Measurements from ENCODE around the gene DHDH.

Gene DHDH

DNA sequence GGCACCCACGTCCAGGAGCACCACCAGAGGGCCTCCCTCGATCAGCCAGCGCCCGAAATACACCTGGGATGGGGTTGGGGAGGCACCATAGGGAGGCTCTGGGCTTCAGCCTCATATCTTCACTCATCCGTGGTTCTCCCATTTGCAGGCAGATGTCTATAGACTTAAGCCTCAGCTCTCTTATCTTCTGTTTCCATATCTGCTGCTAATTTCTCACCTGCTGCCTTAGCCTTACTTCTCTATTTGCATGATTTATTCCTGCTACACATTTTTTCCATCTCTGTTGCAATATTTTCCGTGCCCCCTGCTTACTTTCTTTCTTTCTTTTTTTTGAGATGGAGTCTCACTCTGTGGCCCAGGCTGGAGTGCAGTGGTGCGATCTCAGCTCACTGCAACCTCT lies 53.8 kb downstream of the DHDH start:
- H3K4me3 Mint-ChIP-seq: peak overlapping the region in 1 of 2 donors; percentile 1

GRCh38 chr19:48988286-48988685 lies 54.8 kb downstream of the DHDH start:
- no peak for DNase-seq
- Mint-ChIP-seq H3K4me3 (no peak overlapping the region), H3K9me3 (no peaks in the 10 kb centered on the region), H3K4me1 (peaks cover 50% of the 10 kb centered on the region), H3K27me3 (no peaks in the 10 kb centered on the region), H3K27ac (peak overlapping the region in 1 of 2 donors; percentile 91)
- no peak for ATAC-seq

More for the DNA sequence above, 53.8 kb downstream of the DHDH start:
- no peak overlapping the region for H3K27ac Mint-ChIP-seq
- H3K27me3 Mint-ChIP-seq: no peaks in the 10 kb centered on the region
- no peaks in the 10 kb centered on the region for H3K9me3 Mint-ChIP-seq
- DNase-seq (no peak), ATAC-seq (no peak)
- H3K4me1 Mint-ChIP-seq: peaks cover 46% of the 10 kb centered on the region

DNA sequence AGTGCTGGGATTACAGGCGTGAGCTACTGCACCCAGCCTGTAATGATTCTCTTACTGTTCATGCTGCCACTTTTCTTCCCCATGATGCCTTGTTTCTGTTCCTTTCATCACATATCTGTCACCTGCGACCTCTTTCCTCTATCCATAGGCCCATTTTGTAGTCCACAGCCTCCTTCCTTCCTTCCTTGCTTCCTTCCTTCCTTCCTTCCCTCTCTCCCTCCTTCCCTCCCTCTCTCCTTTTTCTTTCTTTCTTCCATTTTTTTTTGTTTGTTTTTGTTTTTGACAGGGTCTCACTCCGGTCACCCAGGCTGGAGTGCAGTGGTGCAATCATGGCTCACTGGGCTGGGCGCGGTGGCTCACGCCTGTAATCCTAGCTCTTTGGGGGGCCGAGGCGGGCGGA lies 55.4 kb downstream of the DHDH start:
- DNase-seq (no peak), ATAC-seq (no peak)
- Mint-ChIP-seq H3K27ac (peak overlapping the region in 1 of 2 donors; percentile 84), H3K9me3 (no peaks in the 10 kb centered on the region), H3K27me3 (no peaks in the 10 kb centered on the region), H3K4me3 (no peak overlapping the region), H3K4me1 (peaks cover 53% of the 10 kb centered on the region)

GRCh38 chr19:48989701-48990291 lies 56.3 kb downstream of the DHDH start:
- H3K4me3 Mint-ChIP-seq: no peak overlapping the region
- H3K27ac Mint-ChIP-seq: no peak overlapping the region
- no peak for ATAC-seq
- H3K9me3 Mint-ChIP-seq: no peaks in the 10 kb centered on the region
- no peak for DNase-seq
- peaks cover 62% of the 10 kb centered on the region for H3K4me1 Mint-ChIP-seq
- no peaks in the 10 kb centered on the region for H3K27me3 Mint-ChIP-seq

GRCh38 chr19:48990400-48990799 lies 56.9 kb downstream of the DHDH start:
- DNase-seq (no peak), ATAC-seq (no peak)
- H3K27ac Mint-ChIP-seq: peak overlapping the region in 1 of 2 donors; percentile 0
- no peaks in the 10 kb centered on the region for H3K9me3 Mint-ChIP-seq
- H3K27me3 Mint-ChIP-seq: no peaks in the 10 kb centered on the region
- peaks cover 68% of the 10 kb centered on the region for H3K4me1 Mint-ChIP-seq
- no peak overlapping the region for H3K4me3 Mint-ChIP-seq

GRCh38 chr19:48991011-48991609 lies 57.6 kb downstream of the DHDH start:
- H3K27me3 Mint-ChIP-seq: no peaks in the 10 kb centered on the region
- H3K4me3 Mint-ChIP-seq: no peak overlapping the region

GRCh38 chr19:48991873-48992580 lies 58.5 kb downstream of the DHDH start:
- DNase-seq: no peak
- Mint-ChIP-seq H3K4me1 (peaks cover 77% of the 10 kb centered on the region), H3K27ac (peak overlapping the region; percentile 93 to 95), H3K27me3 (no peaks in the 10 kb centered on the region), H3K9me3 (no peaks in the 10 kb centered on the region), H3K4me3 (peak overlapping the region; percentile 90 to 92)
- ATAC-seq: no peak

More at GRCh38 chr19:48991011-48991609, 57.6 kb downstream of the DHDH start:
- peaks cover 75% of the 10 kb centered on the region for H3K4me1 Mint-ChIP-seq
- ATAC-seq (no peak), DNase-seq (no peak)
- H3K27ac Mint-ChIP-seq: peak overlapping the region in 1 of 2 donors; percentile 59
- no peaks in the 10 kb centered on the region for H3K9me3 Mint-ChIP-seq

GRCh38 chr19:48992581-48993174 lies 59.2 kb downstream of the DHDH start:
- Mint-ChIP-seq H3K4me3 (peak overlapping the region; percentile 90 to 92), H3K27me3 (no peaks in the 10 kb centered on the region), H3K9me3 (no peaks in the 10 kb centered on the region), H3K4me1 (peaks cover 76% of the 10 kb centered on the region), H3K27ac (peak overlapping the region; percentile 93 to 95)
- no peak for ATAC-seq
- no peak for DNase-seq

DNA sequence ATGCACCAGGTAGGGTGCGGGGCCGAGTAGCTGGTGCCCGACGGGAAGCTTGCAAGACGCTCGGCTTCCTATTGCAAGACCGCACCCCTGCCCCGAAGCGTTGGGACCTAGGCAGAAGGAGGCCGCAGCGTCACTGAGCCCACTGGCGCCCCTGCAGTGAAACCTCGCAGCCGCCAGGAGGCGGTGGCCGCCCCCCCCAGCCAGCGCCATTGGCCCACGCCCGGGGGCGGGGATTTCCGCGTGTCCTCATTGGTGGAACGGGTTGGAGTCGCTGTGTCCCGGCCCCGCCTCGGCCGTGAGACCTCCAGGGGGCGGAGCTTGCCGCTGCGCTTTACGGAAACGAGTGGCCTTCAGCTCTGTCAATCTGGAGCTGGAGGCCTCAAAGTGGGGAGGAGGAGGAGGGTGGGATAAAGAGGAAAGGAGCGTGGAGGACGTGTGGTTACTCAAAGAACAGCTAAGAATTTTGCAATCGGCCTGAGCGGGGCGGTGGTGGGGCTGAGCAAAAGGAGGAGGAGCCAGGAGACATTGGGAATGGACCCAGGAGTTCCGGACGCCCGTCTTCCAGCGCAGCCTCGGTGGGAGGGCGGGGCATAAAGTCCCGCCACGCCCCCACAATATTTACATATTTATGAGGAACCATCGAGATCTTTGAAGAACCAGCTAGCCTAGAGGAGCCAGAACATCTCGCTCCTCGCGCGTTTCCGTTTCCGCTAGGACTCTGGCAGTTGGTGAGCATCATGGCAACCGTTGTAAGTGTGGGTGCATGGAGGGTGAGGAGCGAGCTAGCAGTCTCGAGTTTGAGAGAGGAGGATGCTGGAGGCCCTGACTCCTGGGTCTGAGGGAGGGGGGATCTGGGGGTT lies 59.9 kb downstream of the DHDH start, which contains the start of the genes GYS1 and RUVBL2:
Gene GYS1, minus strand, starts transcription at position 135 of the 860 bp plus-strand sequence. CDS start 197 bp downstream, outside the sequence.
Gene RUVBL2, plus strand, starts transcription at position 713 of the 860 bp plus-strand sequence. Its CDS starts 25 bp downstream, at position 738.
- peak; percentile 95 for ATAC-seq
- peak; percentile 99 to 100 for DNase-seq
- no peaks in the 10 kb centered on the region for H3K27me3 Mint-ChIP-seq
- peaks cover 75% of the 10 kb centered on the region for H3K4me1 Mint-ChIP-seq
- H3K4me3 Mint-ChIP-seq: peak within 1 kb of the TSS; percentile 90 to 92
- H3K9me3 Mint-ChIP-seq: no peaks in the 10 kb centered on the region
- peak within 1 kb of the TSS; percentile 95 to 98 for H3K27ac Mint-ChIP-seq

DNA sequence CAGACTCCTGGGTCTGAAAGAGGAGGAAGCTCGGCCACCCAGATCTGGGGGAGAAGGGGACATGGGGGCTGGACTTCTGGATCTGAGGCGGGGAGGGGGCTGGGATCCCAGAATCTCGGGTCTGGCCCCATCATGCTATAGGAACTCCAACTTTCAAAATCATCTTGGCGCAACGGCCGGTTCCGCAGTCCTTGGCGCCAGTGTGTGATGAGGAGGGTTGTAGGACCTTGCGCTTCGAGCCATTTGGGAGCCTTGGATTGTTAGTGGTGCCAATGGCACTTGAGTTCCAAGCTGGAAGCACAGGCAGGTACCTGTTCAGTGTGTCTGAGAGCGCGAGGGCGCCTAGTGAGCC lies 60.5 kb downstream of the DHDH start:
- Mint-ChIP-seq H3K27ac (peak overlapping the region; percentile 94 to 98), H3K4me1 (peaks cover 74% of the 10 kb centered on the region), H3K27me3 (no peaks in the 10 kb centered on the region), H3K4me3 (peak overlapping the region; percentile 90 to 92), H3K9me3 (no peaks in the 10 kb centered on the region)
- DNase-seq (no peak), ATAC-seq (no peak)

Data from stimulated activated naive CD8-positive, alpha-beta T cell treated with anti-CD3 and anti-CD28 coated beads, Interleukin-15, amount 100 ng/mL, for 72 hours (primary cell).